ENCODE measurements around the gene SLC11A2. TPM values are rescaled to one million over a fixed set of nuclear protein-coding genes. Genes with fewer than 3 reads are reported as not detected.

The SLC11A2 gene
- total and polyA plus RNA-seq, 2 of the 8 experiments (the other 6 are each of a cell fraction or from before 2014, with no cell fraction given), result 55.0 to 61.5 TPM

DNA sequence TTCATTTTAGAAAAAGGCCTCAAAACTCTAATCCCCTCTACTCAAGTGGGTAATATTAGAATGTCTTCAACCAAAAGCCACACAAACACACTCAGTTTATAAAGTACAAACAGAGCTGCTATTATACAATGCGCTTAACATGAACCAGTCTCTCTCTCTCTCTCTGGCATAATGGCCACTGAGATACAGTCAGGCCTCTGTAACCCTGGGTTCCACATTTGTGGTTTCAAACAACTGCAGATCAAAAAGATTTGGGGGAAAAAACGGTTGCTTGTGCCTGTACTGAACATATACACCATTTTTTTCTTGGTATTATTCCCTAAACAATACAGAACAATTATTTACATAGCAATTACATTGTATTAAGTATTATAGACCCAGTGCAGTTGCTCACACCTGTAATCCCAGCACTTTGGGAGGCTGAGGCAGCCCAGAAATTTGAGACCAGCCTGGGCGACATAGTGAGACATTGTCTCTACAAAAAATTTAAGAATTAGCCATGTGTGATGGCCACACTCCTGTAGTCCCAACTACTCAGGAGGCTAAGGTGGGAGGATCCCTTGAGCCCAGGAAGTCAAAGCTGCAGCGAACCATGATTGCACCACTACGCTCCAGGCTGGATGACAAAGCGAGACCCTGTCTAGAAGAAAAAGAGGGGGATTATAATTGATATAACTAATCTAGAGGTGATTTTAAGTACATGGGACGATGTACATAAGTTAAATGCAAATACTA lies 5.6 kb downstream of the SLC11A2 start:
- H2BK5ac ChIP-seq (ENCODE audit: low read depth, low read length), result no peak overlapping the region
- H2BK120ac ChIP-seq (replicated peaks; ENCODE audit: low read depth, low read length), result no peak overlapping the region
- FAIRE-seq (no peak), DNase-seq (ENCODE audit: low read depth in 1 of 2, low spot score in 2 of 2) (no peak)
- no peak overlapping the region for H4K8ac ChIP-seq (ENCODE audit: extremely low read depth, insufficient read depth, low read length)
- peaks cover 2 to 6% (median 5%) of the 10 kb centered on the region in 4 experiments; a peak in 6 of 7 replicates for H3K4me1 ChIP-seq (replicated peaks in 1 of 4; ENCODE audit: control insufficient read depth in 3 of 4, insufficient read depth in 4 of 4, low read length in 3 of 4)
- no peak overlapping the region for H3K4me2 ChIP-seq (ENCODE audit: insufficient read depth in 1 of 2, low read depth in 2 of 2, low read length in 2 of 2)
- no peak overlapping the region for H3K14ac ChIP-seq (ENCODE audit: insufficient read length)
- H3K23me2 ChIP-seq (ENCODE audit: low read depth, low read length), result peaks cover 1% of the 10 kb centered on the region; the same call in 1 of the 2 replicates
- no peaks in the 10 kb centered on the region for H3K36me3 ChIP-seq (ENCODE audit: control insufficient read depth in 2 of 4, insufficient read depth in 4 of 4, low read length in 3 of 4)
- no peak overlapping the region for H3K4me3 ChIP-seq (ENCODE audit: extremely low read depth in 1 of 4, insufficient read depth in 2 of 4, low read depth in 3 of 4, low read length in 4 of 4)
- no peak overlapping the region for H2BK15ac ChIP-seq (ENCODE audit: low read length)
- H3K18ac ChIP-seq (ENCODE audit: extremely low read depth, low read length), result no peak overlapping the region
- H3K79me2 ChIP-seq (ENCODE audit: control insufficient read depth in 1 of 2, insufficient read depth in 2 of 2, low read length in 2 of 2), result peaks cover 15 to 90% of the 10 kb centered on the region in 2 experiments
- H3K9ac ChIP-seq (replicated peaks in 1 of 4; ENCODE audit: extremely low read depth in 1 of 4, low read depth in 3 of 4, low read length in 3 of 4), result no peak overlapping the region
- no peak overlapping the region for H2AK5ac ChIP-seq (ENCODE audit: low read depth, low read length)
- H3K56ac ChIP-seq (replicated peaks; ENCODE audit: insufficient read length, low read depth, low read length), result no peak overlapping the region
- H3K23ac ChIP-seq (ENCODE audit: insufficient read length), result no peak overlapping the region
- H3K4ac ChIP-seq (replicated peaks; ENCODE audit: insufficient read length, low read depth, low read length), result no peak overlapping the region
- POLR2A ChIA-PET (ENCODE audit: partially characterized antibody), result interaction anchor here (1.0 kb wide), 1 partner anchor 49 kb away, joined by 3 read pairs; no protein-coding TSS in a partner anchor
- no peak overlapping the region for H2BK20ac ChIP-seq (ENCODE audit: low read length)
- H3K9me3 ChIP-seq (ENCODE audit: insufficient read depth in 2 of 2, low read depth in 1 of 2, low read length in 1 of 2), result no peaks in the 10 kb centered on the region
- H3K27me3 ChIP-seq (replicated peaks in 1 of 4; ENCODE audit: control insufficient read depth in 3 of 4, extremely low read depth in 1 of 4, insufficient read depth in 3 of 4, low read length in 3 of 4), result no peaks in the 10 kb centered on the region
- 89% methylated on average over 7 of the region's 7 CpGs; no CpG with 5 or more reads in 1 of the 2 experiments for WGBS, 2 experiments (ENCODE audit: extremely low coverage in 1 of 2, insufficient coverage in 1 of 2, insufficient read length in 1 of 2, insufficient replicate concordance in 2 of 2, low coverage in 1 of 2, low lambda C conversion rate in 2 of 2, missing lambda C conversion rate in 1 of 2)
- peaks cover 4% of the 10 kb centered on the region; the same call in 1 of the 2 replicates for H3K79me1 ChIP-seq (ENCODE audit: low read depth, low read length)
- no peak overlapping the region for H4K91ac ChIP-seq (replicated peaks; ENCODE audit: insufficient read length, low read length)
- CTCF ChIA-PET (ENCODE audit: partially characterized antibody), result interaction anchor here (0.6 to 1.6 kb wide), 7 partner anchors 8 to 256 kb away, joined by 3 to 5 read pairs (median 3); partner anchors contain the start of gene ATF1
- no peak overlapping the region for H2BK12ac ChIP-seq (ENCODE audit: low read depth, low read length)
- no peak overlapping the region for H3K27ac ChIP-seq (ENCODE audit: low read depth, low read length)
- no peak overlapping the region for H2AFZ ChIP-seq (ENCODE audit: low read length)
- no peak overlapping the region for H4K5ac ChIP-seq (ENCODE audit: insufficient read length, low read depth, low read length)
- H4K20me1 ChIP-seq (replicated peaks in 1 of 2; ENCODE audit: control insufficient read depth in 1 of 2, insufficient read depth in 2 of 2, low read length in 2 of 2), result no peaks in the 10 kb centered on the region
- TF ChIP-seq CBX8 (IDR thresholded peaks at IDR 0.05; ENCODE audit: borderline replicate concordance, low read depth, low read length) (no peak), CHD2 (IDR thresholded peaks at IDR 0.05; ENCODE audit: low read length) (no peak), SRF (IDR thresholded peaks at IDR 0.05; ENCODE audit: low read depth, low read length) (no peak), NRF1 (IDR thresholded peaks at IDR 0.05; ENCODE audit: low read depth, low read length) (no peak), GTF2F1 (IDR thresholded peaks at IDR 0.05; ENCODE audit: borderline replicate concordance, low read depth, low read length) (no peak), HDAC2 (IDR thresholded peaks at IDR 0.05; ENCODE audit: borderline replicate concordance in 1 of 2, low read depth in 2 of 2, low read length in 2 of 2) (no peak), KDM5A (IDR thresholded peaks at IDR 0.05; ENCODE audit: low read length) (no peak), GABPA (IDR thresholded peaks at IDR 0.05; ENCODE audit: borderline replicate concordance, insufficient read depth, low read length) (no peak)
- TF ChIP-seq, protein P1, sequence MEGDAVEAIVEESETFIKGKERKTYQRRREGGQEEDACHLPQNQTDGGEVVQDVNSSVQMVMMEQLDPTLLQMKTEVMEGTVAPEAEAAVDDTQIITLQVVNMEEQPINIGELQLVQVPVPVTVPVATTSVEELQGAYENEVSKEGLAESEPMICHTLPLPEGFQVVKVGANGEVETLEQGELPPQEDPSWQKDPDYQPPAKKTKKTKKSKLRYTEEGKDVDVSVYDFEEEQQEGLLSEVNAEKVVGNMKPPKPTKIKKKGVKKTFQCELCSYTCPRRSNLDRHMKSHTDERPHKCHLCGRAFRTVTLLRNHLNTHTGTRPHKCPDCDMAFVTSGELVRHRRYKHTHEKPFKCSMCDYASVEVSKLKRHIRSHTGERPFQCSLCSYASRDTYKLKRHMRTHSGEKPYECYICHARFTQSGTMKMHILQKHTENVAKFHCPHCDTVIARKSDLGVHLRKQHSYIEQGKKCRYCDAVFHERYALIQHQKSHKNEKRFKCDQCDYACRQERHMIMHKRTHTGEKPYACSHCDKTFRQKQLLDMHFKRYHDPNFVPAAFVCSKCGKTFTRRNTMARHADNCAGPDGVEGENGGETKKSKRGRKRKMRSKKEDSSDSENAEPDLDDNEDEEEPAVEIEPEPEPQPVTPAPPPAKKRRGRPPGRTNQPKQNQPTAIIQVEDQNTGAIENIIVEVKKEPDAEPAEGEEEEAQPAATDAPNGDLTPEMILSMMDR (IDR thresholded peaks at IDR 0.05; ENCODE audit: control extremely low read depth in 1 of 3, insufficient read depth in 1 of 3, low read depth in 1 of 3, low read length in 3 of 3), result no peak

Data from H1 (cell line).